ENCODE data around the gene KIF2C. TPM values are rescaled to one million over a fixed set of nuclear protein-coding genes. Genes with fewer than 3 reads are reported as not detected.

KIF2C gene
- total RNA-seq, 2 donors from 2014 or later: 95.2 to 228 TPM

GRCh38 chr1:44714532-44714931 is 25.1 kb upstream of the KIF2C start:
- DNase-seq (ENCODE audit: low spot score in 2 of 2) (no peak), ATAC-seq (peak in 1 of 2 donors; percentile 5)
- Mint-ChIP-seq H3K9me3 (no peaks in the 10 kb centered on the region), H3K36me3 (no peaks in the 10 kb centered on the region), H3K27ac (peak overlapping the region in 1 of 2 donors; percentile 33)

GRCh38 chr1:44714944-44715571 is 24.6 kb upstream of the KIF2C start:
- Mint-ChIP-seq H3K36me3 (no peaks in the 10 kb centered on the region), H3K27ac (peak overlapping the region in 1 of 2 donors; percentile 33), H3K9me3 (no peaks in the 10 kb centered on the region)
- peak; percentile 69 to 84 for ATAC-seq
- DNase-seq (ENCODE audit: low spot score in 2 of 2): peak; percentile 71 to 78

GRCh38 chr1:44717156-44717555 is 22.5 kb upstream of the KIF2C start:
- ATAC-seq: no peak
- peak overlapping the region in 1 of 2 donors; percentile 48 for H3K27ac Mint-ChIP-seq
- no peaks in the 10 kb centered on the region for H3K36me3 Mint-ChIP-seq
- no peak for DNase-seq (ENCODE audit: low spot score in 2 of 2)
- H3K9me3 Mint-ChIP-seq: no peaks in the 10 kb centered on the region

GRCh38 chr1:44717653-44718052 is 22.0 kb upstream of the KIF2C start:
- no peak for DNase-seq (ENCODE audit: low spot score in 2 of 2)
- H3K9me3 Mint-ChIP-seq: no peaks in the 10 kb centered on the region
- ATAC-seq: no peak
- H3K36me3 Mint-ChIP-seq: no peaks in the 10 kb centered on the region
- H3K27ac Mint-ChIP-seq: peak overlapping the region in 1 of 2 donors; percentile 48

GRCh38 chr1:44718091-44718490 is 21.5 kb upstream of the KIF2C start:
- Mint-ChIP-seq H3K27ac (peak overlapping the region in 1 of 2 donors; percentile 48), H3K36me3 (peaks cover 0 to 3% of the 10 kb centered on the region in 2 donors), H3K9me3 (no peaks in the 10 kb centered on the region)
- no peak for ATAC-seq
- no peak for DNase-seq (ENCODE audit: low spot score in 2 of 2)

- DNase-seq (ENCODE audit: low spot score in 2 of 2): no peak
- Mint-ChIP-seq H3K36me3 (peaks cover 0 to 6% of the 10 kb centered on the region in 2 donors), H3K27ac (peak overlapping the region in 1 of 2 donors; percentile 31), H3K9me3 (no peaks in the 10 kb centered on the region)
- no peak for ATAC-seq
Measured at GRCh38 chr1:44719318-44719717, 20.3 kb upstream of the KIF2C start.

- Mint-ChIP-seq H3K9me3 (no peaks in the 10 kb centered on the region), H3K27ac (peak overlapping the region; percentile 97 to 100), H3K36me3 (peaks cover 6 to 11% of the 10 kb centered on the region in 2 donors)
- no peak for DNase-seq (ENCODE audit: low spot score in 2 of 2)
- peak in 1 of 2 donors; percentile 6 for ATAC-seq
Measured at GRCh38 chr1:44720281-44720680, 19.4 kb upstream of the KIF2C start.

- H3K27ac Mint-ChIP-seq: peak overlapping the region; percentile 97 to 100
- peak; percentile 82 to 83 for ATAC-seq
- H3K9me3 Mint-ChIP-seq: no peaks in the 10 kb centered on the region
- peaks cover 10 to 11% of the 10 kb centered on the region in 2 donors for H3K36me3 Mint-ChIP-seq
- DNase-seq (ENCODE audit: low spot score in 2 of 2): peak; percentile 69 to 83
Measured at GRCh38 chr1:44721485-44722361, 17.9 kb upstream of the KIF2C start.

GRCh38 chr1:44723064-44723463 is 16.6 kb upstream of the KIF2C start:
- Mint-ChIP-seq H3K27ac (peak overlapping the region; percentile 97 to 100), H3K36me3 (peaks cover 10 to 11% of the 10 kb centered on the region in 2 donors), H3K9me3 (no peaks in the 10 kb centered on the region)
- DNase-seq (ENCODE audit: low spot score in 2 of 2) (peak in 1 of 2 donors; percentile 47), ATAC-seq (peak in 1 of 2 donors; percentile 20)

GRCh38 chr1:44723496-44724295 is 15.9 kb upstream of the KIF2C start:
- ATAC-seq (peak in 1 of 2 donors; percentile 17), DNase-seq (ENCODE audit: low spot score in 2 of 2) (peak in 1 of 2 donors; percentile 48)
- no peaks in the 10 kb centered on the region for H3K9me3 Mint-ChIP-seq
- H3K36me3 Mint-ChIP-seq: peaks cover 10 to 11% of the 10 kb centered on the region in 2 donors
- peak overlapping the region; percentile 97 to 100 for H3K27ac Mint-ChIP-seq

GRCh38 chr1:44724296-44724954 is 15.2 kb upstream of the KIF2C start:
- ATAC-seq (no peak), DNase-seq (ENCODE audit: low spot score in 2 of 2) (no peak)
- Mint-ChIP-seq H3K27ac (peak overlapping the region; percentile 97 to 100), H3K9me3 (no peaks in the 10 kb centered on the region), H3K36me3 (peaks cover 10 to 11% of the 10 kb centered on the region in 2 donors)

GRCh38 chr1:44724955-44725698 is 14.5 kb upstream of the KIF2C start:
- Mint-ChIP-seq H3K36me3 (peaks cover 10 to 11% of the 10 kb centered on the region in 2 donors), H3K27ac (peak overlapping the region; percentile 64 to 84), H3K9me3 (no peaks in the 10 kb centered on the region)
- no peak for ATAC-seq
- no peak for DNase-seq (ENCODE audit: low spot score in 2 of 2)

- peak within 1 kb of the TSS; percentile 98 to 100 for H3K27ac Mint-ChIP-seq
Measured at GRCh38 chr1:44730741-44731512, 8.7 kb upstream of the KIF2C start, which contains the start of gene RNU5D-1. Gene RNU5D-1, minus strand, starts transcription at chr1:44731170.

GRCh38 chr1:44733365-44733764 is 6.3 kb upstream of the KIF2C start:
- H3K27ac Mint-ChIP-seq: no peak overlapping the region
- no peaks in the 10 kb centered on the region for H3K9me3 Mint-ChIP-seq
- DNase-seq (ENCODE audit: low spot score in 2 of 2) (no peak), ATAC-seq (no peak)
- H3K36me3 Mint-ChIP-seq: no peaks in the 10 kb centered on the region

More at GRCh38 chr1:44730741-44731512, 8.7 kb upstream of the KIF2C start, which contains the start of gene RNU5D-1:
- peak; percentile 84 for ATAC-seq
- DNase-seq (ENCODE audit: low spot score in 2 of 2): peak; percentile 89 to 95
- H3K36me3 Mint-ChIP-seq: no peaks in the 10 kb centered on the region
- H3K9me3 Mint-ChIP-seq: no peaks in the 10 kb centered on the region

- DNase-seq (ENCODE audit: low spot score in 2 of 2): no peak
- no peaks in the 10 kb centered on the region for H3K9me3 Mint-ChIP-seq
- no peak for ATAC-seq
- no peaks in the 10 kb centered on the region for H3K36me3 Mint-ChIP-seq
- H3K27ac Mint-ChIP-seq: no peak overlapping the region
Measured at GRCh38 chr1:44733784-44734183, 5.9 kb upstream of the KIF2C start.

All from activated naive CD4-positive, alpha-beta T cell treated with anti-CD3 and anti-CD28 coated beads, Interleukin-2, amount 50 U/mL, for 72 hours (primary cell).